C4-2B (cell line): Measurements from ENCODE around the gene ZNF429.

Experiments
- ZFX ChIP-seq: fragments of 450-650 bp; IDR thresholded peaks from 2 replicates; pipeline ENCODE4 v1.6.1; 2017
- TF ChIP-seq, protein P1 (sequence below): fragments of 450-650 bp; conservative IDR thresholded peaks from 2 replicates; pipeline ENCODE4 v1.5.1; 2017; ENCODE audit warnings: mild to moderate bottlenecking

DNA sequence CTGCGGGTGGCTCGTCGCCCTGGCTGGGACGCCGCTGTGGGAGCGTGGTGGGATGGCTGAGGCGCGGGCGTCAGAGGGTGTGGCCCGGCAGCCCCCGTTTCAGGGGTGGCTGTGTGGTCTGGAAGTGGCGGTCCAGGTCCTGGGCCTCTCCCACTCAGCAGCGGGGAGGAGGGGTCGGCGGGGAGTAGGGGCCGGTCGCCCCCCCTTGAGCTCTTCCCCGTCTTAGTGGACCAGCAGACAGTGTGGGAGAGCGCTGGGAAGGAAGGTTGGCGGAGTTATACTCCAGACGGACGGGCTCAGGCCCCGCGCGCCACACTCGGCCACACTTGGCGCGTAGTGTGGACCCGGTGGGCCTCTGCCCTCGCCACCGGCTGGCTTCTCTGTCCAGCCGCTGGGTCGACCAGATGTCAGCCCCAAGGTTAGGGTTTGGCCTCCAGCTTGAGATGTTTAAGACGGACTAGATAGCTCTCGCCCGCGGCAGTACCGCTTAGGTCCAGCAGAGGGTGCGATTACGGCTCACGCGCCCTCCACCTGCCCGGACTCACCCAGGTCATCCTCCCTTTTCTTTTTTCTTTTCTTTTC lies 21.7 kb upstream of the ZNF429 start:
- TF ChIP-seq, protein P1, sequence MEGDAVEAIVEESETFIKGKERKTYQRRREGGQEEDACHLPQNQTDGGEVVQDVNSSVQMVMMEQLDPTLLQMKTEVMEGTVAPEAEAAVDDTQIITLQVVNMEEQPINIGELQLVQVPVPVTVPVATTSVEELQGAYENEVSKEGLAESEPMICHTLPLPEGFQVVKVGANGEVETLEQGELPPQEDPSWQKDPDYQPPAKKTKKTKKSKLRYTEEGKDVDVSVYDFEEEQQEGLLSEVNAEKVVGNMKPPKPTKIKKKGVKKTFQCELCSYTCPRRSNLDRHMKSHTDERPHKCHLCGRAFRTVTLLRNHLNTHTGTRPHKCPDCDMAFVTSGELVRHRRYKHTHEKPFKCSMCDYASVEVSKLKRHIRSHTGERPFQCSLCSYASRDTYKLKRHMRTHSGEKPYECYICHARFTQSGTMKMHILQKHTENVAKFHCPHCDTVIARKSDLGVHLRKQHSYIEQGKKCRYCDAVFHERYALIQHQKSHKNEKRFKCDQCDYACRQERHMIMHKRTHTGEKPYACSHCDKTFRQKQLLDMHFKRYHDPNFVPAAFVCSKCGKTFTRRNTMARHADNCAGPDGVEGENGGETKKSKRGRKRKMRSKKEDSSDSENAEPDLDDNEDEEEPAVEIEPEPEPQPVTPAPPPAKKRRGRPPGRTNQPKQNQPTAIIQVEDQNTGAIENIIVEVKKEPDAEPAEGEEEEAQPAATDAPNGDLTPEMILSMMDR, result peak; percentile 76
- TF ChIP-seq ZFX, result no peak
